Thyroid gland (tissue), 4 donors: ENCODE results near the gene TOPORS. TPM values are rescaled to one million over a fixed set of nuclear protein-coding genes. Genes with fewer than 3 reads are reported as not detected.
A peak's percentile ranks its signal among the peaks of the same experiment; 100 is the strongest.

Experiments used
- DNase-seq, 2 donors: peaks; one replicate each; pipeline ENCODE4 v3.0.0-alpha.2; 2019
- H3K27ac ChIP-seq, 3 donors: fragments of 200-600 bp; sonication (generic); 1 replicate in 2 of 3; 2 replicates in 1 of 3; pipeline ENCODE4 v1.5.1; 2016 to 2019; ENCODE audit warnings: mild to moderate bottlenecking in 1 of 3, moderate library complexity in 1 of 3
- H3K27me3 ChIP-seq: fragments of 200-600 bp; sonication (generic); one replicate; pipeline ENCODE4 v1.5.1; 2019
- H3K36me3 ChIP-seq, 2 donors: fragments of 200-600 bp; sonication (generic); one replicate each; pipeline ENCODE4 v1.5.1; 2016 to 2019
- H3K4me1 ChIP-seq, 2 donors: fragments of 200-600 bp; sonication (generic); one replicate each; pipeline ENCODE4 v1.5.1; 2017 to 2019
- H3K4me3 ChIP-seq, 3 donors: fragments of 200-600 bp; sonication (generic); replicated peaks in 1 of 3; 1 replicate in 2 of 3; 2 replicates in 1 of 3; pipeline ENCODE4 v1.5.1; 2016; ENCODE audit warnings: mild to moderate bottlenecking in 1 of 3
- H3K9me3 ChIP-seq: fragments of 200-600 bp; sonication (generic); one replicate; pipeline ENCODE4 v1.5.1; 2017
- POLR2A ChIP-seq, 2 donors: fragments of 450-650 bp; IDR thresholded peaks; one replicate each; pipeline ENCODE4 v1.6.1; 2017; ENCODE audit warnings: antibody characterized with exemption in 2 of 2, mild to moderate bottlenecking in 2 of 2, moderate library complexity in 1 of 2
- WGBS, 2 donors: methylation state at CpG; one replicate each; pipeline ENCODE4 v1.1.5; 2017; 5-methylcytosine and 5-hydroxymethylcytosine counted together
- intact Hi-C: fragments of 100-400 bp; cut with DNase I; formaldehyde crosslinking; loops from one replicate; pipeline ENCODE4 v1.15.1; 2023
- total RNA-seq, 4 donors: library from RNA; depleted of rRNA; stranded (reverse); fragments of >200 nt; gene quantifications; one replicate each; pipeline ENCODE4 v1.2.3, GENCODE V29; 2016
- TF ChIP-seq, protein P1 (sequence below), 6 experiments: fragments of 200-600 bp in 3 of 6; fragments of 450-650 bp in 3 of 6; sonication (generic) in 3 of 6; IDR thresholded peaks; one replicate each; pipeline ENCODE4 v1.5.1; 2016 to 2019; ENCODE audit warnings: antibody characterized with exemption in 6 of 6, mild to moderate bottlenecking in 2 of 6, inconsistent platforms in 1 of 6, moderate library complexity in 1 of 6

Gene TOPORS
- total RNA-seq, 4 donors from 2014 or later: 23.7 to 31.8 (median 28.8) TPM

DNA sequence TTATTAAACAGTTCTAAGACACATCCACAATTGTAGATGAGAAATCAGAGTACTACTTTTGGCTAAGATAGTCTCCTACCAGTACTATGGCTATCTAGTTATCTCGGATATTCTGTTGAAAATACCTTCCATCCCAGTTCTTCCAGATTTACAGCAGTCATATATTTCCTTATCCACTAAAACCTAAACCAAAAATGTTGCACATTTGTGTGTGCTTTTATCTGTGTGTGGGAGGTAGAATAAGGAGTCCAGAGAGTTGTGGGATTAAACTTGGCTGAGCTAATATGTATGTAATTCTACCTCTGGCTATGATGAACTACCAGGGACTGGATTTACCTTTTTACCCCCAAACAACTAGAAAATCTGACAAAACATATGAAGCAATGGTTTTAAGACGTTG lies 38.1 kb upstream of the TOPORS start:
- intact Hi-C loops: no loop called here
- Histone ChIP-seq H3K36me3 (no peaks in the 10 kb centered on the region), H3K27me3 (no peaks in the 10 kb centered on the region), H3K9me3 (no peaks in the 10 kb centered on the region), H3K4me3 (no peak overlapping the region), H3K4me1 (no peaks in the 10 kb centered on the region), H3K27ac (no peak overlapping the region)
- WGBS, 2 donors: 56 to 64% methylated on average over 2 of the region's 2 CpGs
- no peak for DNase-seq
- TF ChIP-seq, protein P1, sequence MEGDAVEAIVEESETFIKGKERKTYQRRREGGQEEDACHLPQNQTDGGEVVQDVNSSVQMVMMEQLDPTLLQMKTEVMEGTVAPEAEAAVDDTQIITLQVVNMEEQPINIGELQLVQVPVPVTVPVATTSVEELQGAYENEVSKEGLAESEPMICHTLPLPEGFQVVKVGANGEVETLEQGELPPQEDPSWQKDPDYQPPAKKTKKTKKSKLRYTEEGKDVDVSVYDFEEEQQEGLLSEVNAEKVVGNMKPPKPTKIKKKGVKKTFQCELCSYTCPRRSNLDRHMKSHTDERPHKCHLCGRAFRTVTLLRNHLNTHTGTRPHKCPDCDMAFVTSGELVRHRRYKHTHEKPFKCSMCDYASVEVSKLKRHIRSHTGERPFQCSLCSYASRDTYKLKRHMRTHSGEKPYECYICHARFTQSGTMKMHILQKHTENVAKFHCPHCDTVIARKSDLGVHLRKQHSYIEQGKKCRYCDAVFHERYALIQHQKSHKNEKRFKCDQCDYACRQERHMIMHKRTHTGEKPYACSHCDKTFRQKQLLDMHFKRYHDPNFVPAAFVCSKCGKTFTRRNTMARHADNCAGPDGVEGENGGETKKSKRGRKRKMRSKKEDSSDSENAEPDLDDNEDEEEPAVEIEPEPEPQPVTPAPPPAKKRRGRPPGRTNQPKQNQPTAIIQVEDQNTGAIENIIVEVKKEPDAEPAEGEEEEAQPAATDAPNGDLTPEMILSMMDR (IDR thresholded peaks at IDR 0.05): no peak
- TF ChIP-seq POLR2A (IDR thresholded peaks at IDR 0.05): no peak

DNA sequence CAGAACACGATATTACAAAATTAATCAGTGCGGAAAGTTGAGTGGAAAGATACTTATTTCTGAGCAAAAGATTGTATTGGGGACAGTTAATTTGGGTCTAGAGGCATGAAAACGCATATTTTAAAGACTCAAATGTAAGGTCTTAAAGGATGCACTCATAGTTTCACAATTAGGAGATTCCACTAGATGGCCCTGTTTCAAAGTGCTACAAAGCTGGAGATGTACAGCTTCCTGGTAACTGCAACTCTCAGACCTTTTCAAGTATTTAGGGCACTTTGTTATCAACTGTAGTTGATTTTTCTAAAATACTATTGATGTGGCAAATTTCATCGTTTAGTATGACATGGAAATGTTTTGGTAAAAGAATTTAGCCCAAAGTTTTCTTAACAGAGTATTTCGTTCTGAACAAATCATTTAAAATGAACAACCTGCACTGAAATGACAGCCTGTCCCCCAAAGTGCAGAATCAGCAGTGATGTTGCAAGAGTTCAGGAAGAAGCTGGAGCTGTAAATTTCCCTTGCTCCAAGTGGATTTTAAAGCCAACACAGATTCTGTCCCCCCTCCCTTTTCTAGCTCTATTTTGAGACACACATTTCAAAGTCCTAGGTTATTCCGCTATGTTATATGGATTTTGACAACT lies 36.8 kb upstream of the TOPORS start:
- Histone ChIP-seq H3K36me3 (no peaks in the 10 kb centered on the region), H3K27me3 (no peaks in the 10 kb centered on the region), H3K4me3 (no peak overlapping the region), H3K27ac (no peak overlapping the region), H3K9me3 (no peaks in the 10 kb centered on the region), H3K4me1 (no peaks in the 10 kb centered on the region)
- WGBS, 2 donors: 38 to 44% methylated on average over 6 of the region's 6 CpGs
- intact Hi-C loops: no loop called here
- DNase-seq: no peak
- no peak for TF ChIP-seq POLR2A (IDR thresholded peaks at IDR 0.05)
- TF ChIP-seq, protein P1 (IDR thresholded peaks at IDR 0.05): peak in 4 of 6 experiments; percentile 8 to 41 (median 34)

DNA sequence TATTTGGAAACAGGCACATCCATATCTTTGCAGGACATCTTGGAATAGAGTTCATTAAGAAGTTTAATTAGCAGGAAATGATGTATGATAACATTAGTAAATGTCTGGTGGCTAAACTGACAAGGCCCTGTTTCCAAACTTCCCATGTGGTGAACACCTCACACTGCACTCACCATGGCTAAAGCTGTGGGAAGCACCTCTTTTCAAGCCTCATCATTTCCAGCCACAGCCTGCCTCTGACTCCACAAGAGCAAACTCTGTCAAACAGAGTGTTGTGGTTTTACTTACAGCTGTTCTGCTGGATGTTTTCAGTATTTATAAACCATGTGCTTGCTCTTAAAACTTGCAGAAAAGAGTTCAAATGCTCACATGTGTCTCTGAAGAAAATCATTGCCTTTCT lies 35.5 kb upstream of the TOPORS start:
- Histone ChIP-seq H3K27me3 (no peaks in the 10 kb centered on the region), H3K9me3 (no peaks in the 10 kb centered on the region), H3K4me3 (no peak overlapping the region), H3K36me3 (no peaks in the 10 kb centered on the region), H3K4me1 (no peaks in the 10 kb centered on the region), H3K27ac (no peak overlapping the region)
- intact Hi-C loops: no loop called here
- DNase-seq: no peak
- TF ChIP-seq, protein P1 (IDR thresholded peaks at IDR 0.05): no peak
- TF ChIP-seq POLR2A (IDR thresholded peaks at IDR 0.05): no peak

DNA sequence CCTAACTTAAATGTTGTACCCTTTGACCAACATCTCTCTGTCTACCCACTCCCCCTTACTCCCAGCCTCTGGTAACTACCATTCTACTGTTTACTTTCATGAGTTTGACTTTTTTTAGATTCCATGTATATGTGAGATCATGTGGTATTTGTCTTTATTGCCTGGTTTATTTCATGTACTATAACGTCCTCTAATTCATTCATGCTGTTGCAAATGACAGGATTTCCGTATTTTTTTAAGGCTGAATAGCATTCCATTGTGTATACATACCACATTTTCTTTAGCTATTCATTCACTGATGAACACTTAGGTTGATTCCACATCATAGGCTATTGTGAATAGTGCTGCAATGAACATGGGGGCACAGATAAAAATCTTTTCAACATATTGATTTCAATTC lies 32.4 kb upstream of the TOPORS start:
- Histone ChIP-seq H3K4me1 (no peaks in the 10 kb centered on the region), H3K27me3 (no peaks in the 10 kb centered on the region), H3K27ac (no peak overlapping the region), H3K36me3 (no peaks in the 10 kb centered on the region), H3K9me3 (no peaks in the 10 kb centered on the region), H3K4me3 (no peak overlapping the region)
- no peak for DNase-seq
- TF ChIP-seq POLR2A (IDR thresholded peaks at IDR 0.05): no peak
- TF ChIP-seq, protein P1 (IDR thresholded peaks at IDR 0.05): no peak
- WGBS, 2 donors: 40 to 46% methylated on average over 2 of the region's 2 CpGs
- intact Hi-C loops: loop anchor here (5.0 kb wide), 2 partner anchors 57 to 383 kb away; partner anchors contain the start of gene RIGI

DNA sequence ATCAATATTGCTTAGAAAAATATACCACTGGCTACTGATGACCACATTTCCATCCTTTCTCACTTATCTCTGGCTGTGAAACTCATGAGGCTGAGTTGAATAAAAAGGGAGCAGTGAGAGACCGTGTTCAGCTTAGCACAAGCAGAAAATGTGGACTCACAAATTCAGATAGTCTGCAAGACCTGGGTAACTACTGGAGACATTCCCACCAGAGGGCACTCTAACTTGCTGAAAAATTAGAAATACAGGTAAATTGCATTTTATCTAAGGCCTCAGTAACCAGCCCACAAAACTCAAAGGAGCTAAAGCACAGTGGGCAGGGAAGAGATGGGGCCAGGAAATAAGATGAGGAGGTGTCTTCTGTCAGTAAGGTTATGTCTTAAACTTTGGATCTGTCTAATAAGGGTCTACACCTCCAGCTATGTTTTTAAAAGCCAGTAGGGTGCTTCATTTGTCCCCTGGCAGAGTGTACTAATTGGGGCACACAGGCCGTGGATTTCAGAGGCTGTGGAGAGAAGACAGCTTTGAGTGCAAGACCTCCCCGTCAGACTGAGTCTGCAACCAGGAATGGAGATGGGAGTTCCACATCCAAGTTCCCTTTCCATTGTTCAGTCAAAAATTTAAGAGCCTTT lies 29.2 kb upstream of the TOPORS start:
- Histone ChIP-seq H3K27ac (no peak overlapping the region), H3K36me3 (no peaks in the 10 kb centered on the region), H3K27me3 (no peaks in the 10 kb centered on the region), H3K4me3 (no peak overlapping the region), H3K9me3 (no peaks in the 10 kb centered on the region), H3K4me1 (no peaks in the 10 kb centered on the region)
- intact Hi-C loops: loop anchor here (5.0 kb wide), 2 partner anchors 54 to 386 kb away; partner anchors contain the start of gene RIGI
- TF ChIP-seq, protein P1 (IDR thresholded peaks at IDR 0.05): peak in 5 of 6 experiments; percentile 10 to 55 (median 51)
- no peak for TF ChIP-seq POLR2A (IDR thresholded peaks at IDR 0.05)
- peak; percentile 23 to 36 for DNase-seq
- 42 to 45% methylated on average over 3 of the region's 3 CpGs for WGBS, 2 donors
